ENCODE measurements around the gene AMER3. TPM values are rescaled to one million over a fixed set of nuclear protein-coding genes. Genes with fewer than 3 reads are reported as not detected.

The AMER3 gene
- total RNA-seq, 1 experiment from 2014 or later = not detected

GRCh38 chr2:130762031-130762909 lies 6.9 kb downstream of the AMER3 start:
- H3K9me3 ChIP-seq (replicated peaks) = no peaks in the 10 kb centered on the region
- no peak overlapping the region for H3K4me3 ChIP-seq
- H3K4me1 ChIP-seq (replicated peaks) = no peaks in the 10 kb centered on the region
- no peak for DNase-seq (ENCODE audit: low read depth in 1 of 2, low spot score in 2 of 2)
- H3K36me3 ChIP-seq = no peaks in the 10 kb centered on the region
- 0 out of 2 replicates have a peak, but pooled peaks cover 3% of the 10 kb centered on the region for H3K27me3 ChIP-seq (replicated peaks)
- no peak overlapping the region for H3K27ac ChIP-seq

DNA sequence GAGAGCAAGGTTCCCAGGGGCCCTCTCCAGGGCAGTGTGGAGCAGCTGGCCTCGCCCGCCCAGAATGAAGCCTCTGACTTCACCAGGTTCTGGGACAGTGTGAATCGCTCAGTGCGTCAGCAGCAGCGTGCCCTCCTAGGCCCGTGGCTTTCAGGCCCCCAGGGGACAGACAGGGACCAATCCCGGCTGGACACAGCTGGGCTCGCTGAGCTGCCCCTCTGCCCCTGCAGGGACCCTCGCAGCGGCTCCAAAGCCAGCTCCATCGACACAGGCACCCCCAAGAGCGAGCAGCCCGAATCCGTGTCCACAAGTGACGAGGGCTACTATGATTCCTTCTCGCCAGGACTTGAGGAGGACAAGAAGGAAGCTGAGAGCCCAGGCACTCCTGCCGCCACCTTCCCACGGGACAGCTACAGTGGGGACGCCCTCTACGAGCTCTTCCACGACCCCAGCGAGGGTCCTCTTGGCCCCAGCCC lies 7.6 kb downstream of the AMER3 start:
- Histone ChIP-seq H3K4me1 (replicated peaks) (no peaks in the 10 kb centered on the region), H3K27me3 (replicated peaks) (0 out of 2 replicates have a peak, but pooled peaks cover 3% of the 10 kb centered on the region), H3K9me3 (replicated peaks) (no peaks in the 10 kb centered on the region), H3K36me3 (no peaks in the 10 kb centered on the region), H3K4me3 (no peak overlapping the region), H3K27ac (no peak overlapping the region)
- no peak for DNase-seq (ENCODE audit: low read depth in 1 of 2, low spot score in 2 of 2)

DNA sequence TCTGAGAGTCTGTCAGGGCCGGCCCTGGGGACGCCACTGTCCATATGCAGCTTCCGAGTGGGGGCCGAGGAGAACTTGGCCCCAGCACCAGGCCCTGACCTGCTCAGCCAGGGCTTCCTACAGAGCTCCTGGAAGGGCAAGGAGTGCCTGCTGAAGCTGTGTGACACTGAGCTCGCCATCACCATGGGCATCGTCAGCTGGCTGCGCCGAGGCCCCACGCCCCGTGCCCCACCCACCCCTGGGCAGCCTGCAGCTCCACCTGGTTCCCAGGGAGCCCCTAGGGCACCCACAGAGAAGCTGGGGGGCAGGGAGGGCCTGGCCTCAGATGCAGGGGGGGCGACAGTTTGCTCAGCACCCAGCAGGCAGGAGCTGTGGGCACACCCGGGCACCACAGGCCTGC lies 8.1 kb downstream of the AMER3 start:
- Histone ChIP-seq H3K27ac (no peak overlapping the region), H3K36me3 (no peaks in the 10 kb centered on the region), H3K9me3 (replicated peaks) (no peaks in the 10 kb centered on the region), H3K4me3 (no peak overlapping the region), H3K4me1 (replicated peaks) (no peaks in the 10 kb centered on the region), H3K27me3 (replicated peaks) (0 out of 2 replicates have a peak, but pooled peaks cover 3% of the 10 kb centered on the region)
- DNase-seq (ENCODE audit: low read depth in 1 of 2, low spot score in 2 of 2) = no peak

DNA sequence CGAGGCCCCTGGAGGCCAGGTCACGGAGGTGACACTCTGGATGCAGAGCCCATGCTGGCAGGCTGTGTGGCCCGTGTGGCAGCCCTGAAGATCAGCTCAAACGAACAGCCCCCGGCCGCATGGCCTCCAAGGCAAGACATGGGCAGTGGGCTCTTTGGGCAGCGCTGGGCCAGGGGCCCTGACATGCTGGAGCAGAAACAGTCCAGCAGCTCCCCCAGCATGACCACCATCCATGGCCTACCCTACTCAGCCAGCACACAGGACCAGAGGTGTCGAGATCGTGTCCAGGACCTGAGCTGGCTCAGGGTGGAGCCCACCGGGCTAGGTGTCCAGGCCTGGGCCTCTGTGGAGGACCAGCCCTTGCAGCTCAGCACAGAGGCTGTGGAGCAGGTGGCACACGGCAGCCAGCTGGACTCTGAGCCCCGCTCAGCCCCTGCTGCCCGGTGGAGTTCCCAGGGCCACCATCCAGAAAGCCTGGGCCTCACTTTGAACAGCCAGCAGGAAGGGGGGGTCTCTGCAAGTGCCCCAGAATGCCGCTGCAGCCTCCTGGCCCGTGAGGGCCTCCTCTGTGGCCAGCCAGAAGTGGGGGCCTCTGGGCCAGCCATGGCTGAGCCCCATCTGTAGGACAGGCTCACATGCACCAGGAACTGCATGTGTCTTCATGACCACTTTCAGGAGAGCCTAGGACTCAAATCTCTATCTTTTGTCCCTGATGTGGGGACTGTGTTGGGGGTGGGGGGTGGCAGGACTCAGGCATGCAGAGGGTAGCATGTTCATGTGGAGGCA lies 8.9 kb downstream of the AMER3 start:
- no peak overlapping the region for H3K4me3 ChIP-seq
- no peaks in the 10 kb centered on the region for H3K4me1 ChIP-seq (replicated peaks)
- H3K9me3 ChIP-seq (replicated peaks) = no peaks in the 10 kb centered on the region
- no peak for DNase-seq (ENCODE audit: low read depth in 1 of 2, low spot score in 2 of 2)
- 0 out of 2 replicates have a peak, but pooled peaks cover 3% of the 10 kb centered on the region for H3K27me3 ChIP-seq (replicated peaks)
- H3K27ac ChIP-seq = no peak overlapping the region
- H3K36me3 ChIP-seq = no peaks in the 10 kb centered on the region

- Histone ChIP-seq H3K4me1 (replicated peaks) (no peaks in the 10 kb centered on the region), H3K4me3 (no peak overlapping the region), H3K27ac (no peak overlapping the region), H3K9me3 (replicated peaks) (no peaks in the 10 kb centered on the region), H3K36me3 (no peaks in the 10 kb centered on the region), H3K27me3 (replicated peaks) (0 out of 2 replicates have a peak, but pooled peaks cover 3% of the 10 kb centered on the region)
- DNase-seq (ENCODE audit: low read depth in 1 of 2, low spot score in 2 of 2) = no peak
These were observed 9.4 kb downstream of the AMER3 start for GRCh38 chr2:130764821-130765115.

DNA sequence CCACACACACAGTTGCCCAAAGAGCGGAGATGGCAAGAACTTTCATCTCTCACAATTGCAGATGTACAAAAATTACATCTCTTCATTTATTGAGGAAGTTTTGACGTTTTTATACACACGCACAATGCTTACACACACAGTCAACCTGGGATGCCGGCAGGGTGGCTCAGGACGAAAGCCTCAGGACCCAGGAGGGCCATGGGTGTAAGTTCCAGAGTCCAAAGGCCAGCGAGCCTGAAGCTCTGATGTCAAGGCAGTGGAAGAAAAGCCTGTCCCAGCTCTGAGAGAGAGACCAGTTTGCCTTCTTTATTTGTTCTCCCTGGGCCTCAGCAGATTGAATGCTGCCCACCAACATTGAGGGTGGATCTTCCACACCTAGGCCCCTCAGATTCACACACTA lies 10.1 kb downstream of the AMER3 start:
- Histone ChIP-seq H3K9me3 (replicated peaks) (no peaks in the 10 kb centered on the region), H3K4me3 (no peak overlapping the region)

GRCh38 chr2:130766037-130766436 lies 10.7 kb downstream of the AMER3 start:
- H3K27ac ChIP-seq = no peak overlapping the region
- H3K36me3 ChIP-seq = no peaks in the 10 kb centered on the region
- H3K9me3 ChIP-seq (replicated peaks) = no peaks in the 10 kb centered on the region
- no peak overlapping the region for H3K4me3 ChIP-seq
- H3K4me1 ChIP-seq (replicated peaks) = no peaks in the 10 kb centered on the region
- no peaks in the 10 kb centered on the region for H3K27me3 ChIP-seq (replicated peaks)
- DNase-seq (ENCODE audit: low read depth in 1 of 2, low spot score in 2 of 2) = no peak

More for the DNA sequence above, 10.1 kb downstream of the AMER3 start:
- no peaks in the 10 kb centered on the region for H3K4me1 ChIP-seq (replicated peaks)
- no peaks in the 10 kb centered on the region for H3K36me3 ChIP-seq
- H3K27ac ChIP-seq = no peak overlapping the region
- no peak for DNase-seq (ENCODE audit: low read depth in 1 of 2, low spot score in 2 of 2)
- H3K27me3 ChIP-seq (replicated peaks) = no peaks in the 10 kb centered on the region

- H3K27ac ChIP-seq = no peak overlapping the region
- no peaks in the 10 kb centered on the region for H3K27me3 ChIP-seq (replicated peaks)
- H3K9me3 ChIP-seq (replicated peaks) = no peaks in the 10 kb centered on the region
- no peaks in the 10 kb centered on the region for H3K4me1 ChIP-seq (replicated peaks)
- H3K36me3 ChIP-seq = no peaks in the 10 kb centered on the region
- H3K4me3 ChIP-seq = no peak overlapping the region
- no peak for DNase-seq (ENCODE audit: low read depth in 1 of 2, low spot score in 2 of 2)
These were observed 11.5 kb downstream of the AMER3 start for GRCh38 chr2:130766711-130767407.

DNA sequence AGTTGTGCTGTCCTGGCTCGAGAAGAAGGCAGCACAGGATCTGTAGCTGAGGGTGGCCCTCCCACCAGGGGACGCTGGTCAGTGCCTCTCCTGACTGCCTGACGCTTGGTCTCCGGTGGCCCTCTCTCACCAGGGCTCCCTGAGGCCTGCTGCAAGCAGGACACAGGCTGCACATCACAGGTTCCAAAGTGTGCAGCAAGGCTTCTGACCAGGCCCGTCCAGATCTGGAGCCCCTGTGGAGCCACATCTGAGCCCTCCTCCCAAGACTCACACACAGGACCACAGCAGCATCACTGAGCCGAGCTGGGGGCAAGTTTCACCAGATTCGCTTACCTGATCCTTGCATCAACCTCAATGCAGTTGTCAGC lies 12.1 kb downstream of the AMER3 start:
- Histone ChIP-seq H3K36me3 (no peaks in the 10 kb centered on the region), H3K27me3 (replicated peaks) (no peaks in the 10 kb centered on the region), H3K9me3 (replicated peaks) (no peaks in the 10 kb centered on the region), H3K27ac (no peak overlapping the region), H3K4me1 (replicated peaks) (no peaks in the 10 kb centered on the region), H3K4me3 (no peak overlapping the region)
- DNase-seq (ENCODE audit: low read depth in 1 of 2, low spot score in 2 of 2) = no peak

- no peaks in the 10 kb centered on the region for H3K9me3 ChIP-seq (replicated peaks)
- no peak overlapping the region for H3K27ac ChIP-seq
- H3K4me3 ChIP-seq = no peak overlapping the region
- no peaks in the 10 kb centered on the region for H3K27me3 ChIP-seq (replicated peaks)
- H3K4me1 ChIP-seq (replicated peaks) = no peaks in the 10 kb centered on the region
- no peak for DNase-seq (ENCODE audit: low read depth in 1 of 2, low spot score in 2 of 2)
- H3K36me3 ChIP-seq = no peaks in the 10 kb centered on the region
These were observed 13.0 kb downstream of the AMER3 start for GRCh38 chr2:130768191-130768855.

DNA sequence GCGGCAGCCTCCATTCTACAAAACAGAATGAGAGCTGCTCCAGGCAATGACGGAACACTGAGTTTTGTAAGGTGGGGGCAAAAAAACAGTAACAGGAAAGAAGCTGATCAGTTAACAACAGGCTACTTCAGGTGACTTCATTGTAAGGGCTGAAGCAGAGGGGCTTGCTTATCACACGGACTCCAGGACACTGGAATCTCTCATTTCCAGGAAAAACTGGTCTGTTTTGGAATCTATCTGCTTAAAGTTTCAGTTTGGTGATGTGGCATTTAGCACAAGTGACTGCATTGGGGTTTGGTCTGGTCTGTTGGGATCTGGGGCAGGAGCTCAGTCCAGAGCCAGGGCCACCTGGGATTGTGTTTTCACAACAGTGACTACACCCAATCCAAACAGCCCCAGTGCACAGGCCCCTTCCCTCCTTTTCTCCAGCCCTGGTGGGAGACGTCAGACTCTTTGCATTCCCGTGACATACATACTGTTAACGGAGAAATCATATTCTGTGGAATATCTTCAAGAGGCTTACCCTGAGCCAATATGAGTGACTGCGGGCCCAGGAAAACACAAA lies 14.1 kb downstream of the AMER3 start:
- Histone ChIP-seq H3K4me3 (no peak overlapping the region), H3K4me1 (replicated peaks) (no peaks in the 10 kb centered on the region), H3K36me3 (no peaks in the 10 kb centered on the region), H3K27ac (no peak overlapping the region), H3K27me3 (replicated peaks) (no peaks in the 10 kb centered on the region), H3K9me3 (replicated peaks) (no peaks in the 10 kb centered on the region)
- DNase-seq (ENCODE audit: low read depth in 1 of 2, low spot score in 2 of 2) = no peak

GRCh38 chr2:130776550-130776949 lies 21.2 kb downstream of the AMER3 start:
- Histone ChIP-seq H3K27ac (no peak overlapping the region), H3K36me3 (no peaks in the 10 kb centered on the region), H3K4me3 (no peak overlapping the region), H3K27me3 (replicated peaks) (no peaks in the 10 kb centered on the region), H3K9me3 (replicated peaks) (no peaks in the 10 kb centered on the region), H3K4me1 (replicated peaks) (no peaks in the 10 kb centered on the region)
- no peak for DNase-seq (ENCODE audit: low read depth in 1 of 2, low spot score in 2 of 2)

- H3K27me3 ChIP-seq (replicated peaks) = 0 out of 2 replicates have a peak, but pooled peaks cover 5% of the 10 kb centered on the region
- no peaks in the 10 kb centered on the region for H3K9me3 ChIP-seq (replicated peaks)
- no peak overlapping the region for H3K27ac ChIP-seq
- DNase-seq (ENCODE audit: low read depth in 1 of 2, low spot score in 2 of 2) = no peak
- H3K36me3 ChIP-seq = no peaks in the 10 kb centered on the region
- no peaks in the 10 kb centered on the region for H3K4me1 ChIP-seq (replicated peaks)
- no peak overlapping the region for H3K4me3 ChIP-seq
These were observed 23.4 kb downstream of the AMER3 start for GRCh38 chr2:130778781-130779180.
